A549 (cell line): ENCODE data around the gene AHCTF1.

Experiments used
- CTCF ChIP-seq: fragments of >200 bp; sonication (Bioruptor Twin); formaldehyde crosslinking; IDR thresholded peaks from 3 replicates; pipeline ENCODE4 v1.5.1; 2016
- HMGXB4 ChIP-seq: fragments of 250-450 bp; sonication (Bioruptor Pico); IDR thresholded peaks from 2 replicates; pipeline ENCODE4 v1.5.0; 2021; ENCODE audit warnings: mild to moderate bottlenecking, moderate library complexity, borderline replicate concordance
- HOXA7 ChIP-seq: fragments of 250-450 bp; sonication (Bioruptor Pico); IDR thresholded peaks from 2 replicates; pipeline ENCODE4 v1.5.0; 2020; ENCODE audit warnings: mild to moderate bottlenecking, moderate library complexity
- POLR2A ChIP-seq: IDR thresholded peaks from 2 replicates; pipeline ENCODE4 v1.6.1; 2012; ENCODE audit warnings: mild to moderate bottlenecking, low read length
- RFX5 ChIP-seq: fragments of 450-650 bp; IDR thresholded peaks from 2 replicates; pipeline ENCODE4 v1.7.1; 2014; ENCODE audit warnings: antibody characterized with exemption, mild to moderate bottlenecking, moderate library complexity

- no peak for TF ChIP-seq CTCF
- no peak for TF ChIP-seq HOXA7
- TF ChIP-seq POLR2A, result no peak
- TF ChIP-seq HMGXB4 (CRISPR knock-in tag), result no peak
- no peak for TF ChIP-seq RFX5
Observed at GRCh38 chr1:246803883-246804282, 127.9 kb downstream of the AHCTF1 start.
